ENCODE results near the gene NEURL1. TPM values are rescaled to one million over a fixed set of nuclear protein-coding genes. Genes with fewer than 3 reads are reported as not detected.

NEURL1 gene
- total and polyA plus RNA-seq, 2 donors (not counting 3 experiments of a cell fraction or from before 2014, with no cell fraction given), result 0.06 to 0.22 TPM

DNA sequence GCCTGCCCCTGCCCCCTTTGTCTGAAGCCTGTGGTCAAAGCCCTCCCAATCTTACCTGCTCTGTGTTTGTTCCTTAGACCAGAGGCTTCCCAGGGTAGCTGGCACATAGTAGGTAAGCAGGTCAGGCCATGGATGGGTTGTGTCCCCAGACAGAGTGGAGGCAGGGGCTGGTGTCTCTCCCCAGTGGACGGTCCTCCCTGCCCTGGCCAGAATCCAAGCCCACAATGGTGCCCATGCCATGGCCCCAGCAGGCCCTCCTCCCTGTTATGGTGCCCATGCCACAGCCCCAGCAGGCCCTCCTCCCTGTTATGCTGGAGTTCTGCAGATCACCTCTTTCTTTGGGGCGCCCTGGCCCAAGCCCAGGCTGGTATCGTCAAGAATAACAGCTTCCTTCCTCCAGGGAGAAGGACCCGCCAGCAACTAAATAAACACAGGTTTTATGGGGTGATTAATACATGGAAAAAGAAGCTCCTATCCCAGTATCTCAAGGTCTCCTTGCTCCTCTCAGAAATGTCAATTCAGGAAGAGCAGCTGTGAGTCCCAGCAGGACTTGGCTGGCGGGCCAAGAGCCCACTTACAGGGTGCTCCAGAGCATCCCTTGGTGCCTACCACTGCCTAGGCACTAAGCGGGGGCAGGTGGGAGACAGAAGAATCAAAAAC lies 82.0 kb downstream of the NEURL1 start:
- Histone ChIP-seq H3K4me3 (replicated peaks in 1 of 3; ENCODE audit: insufficient read depth in 1 of 3, low read depth in 1 of 3, low read length in 3 of 3) (no peak overlapping the region), H3K79me2 (ENCODE audit: control insufficient read depth, insufficient read depth, low read length) (no peaks in the 10 kb centered on the region), H3K4me2 (ENCODE audit: insufficient read depth, low read length) (no peak overlapping the region), H3K27ac (ENCODE audit: insufficient read depth, low read depth, low read length) (no peak overlapping the region), H3K36me3 (ENCODE audit: control insufficient read depth in 2 of 2, extremely low read depth in 1 of 2, insufficient read depth in 2 of 2, low read length in 2 of 2) (no peaks in the 10 kb centered on the region), H3K4me1 (ENCODE audit: control insufficient read depth, extremely low read depth, insufficient read depth, low read length) (no peaks in the 10 kb centered on the region), H4K20me1 (replicated peaks; ENCODE audit: control insufficient read depth, extremely low read depth, insufficient read depth, low read length) (no peaks in the 10 kb centered on the region), H3K9me3 (replicated peaks; ENCODE audit: control insufficient read depth, insufficient read depth, low read length) (no peaks in the 10 kb centered on the region), H3K9me1 (replicated peaks; ENCODE audit: control insufficient read depth, extremely low read depth, insufficient read depth, low read length) (no peaks in the 10 kb centered on the region), H3K27me3 (ENCODE audit: control insufficient read depth in 2 of 2, insufficient read depth in 2 of 2, low read length in 2 of 2) (peaks cover 15% of the 10 kb centered on the region in 2 experiments), H2AFZ (ENCODE audit: low read depth, low read length) (no peak overlapping the region), H3K9ac (replicated peaks; ENCODE audit: extremely low read depth, insufficient read depth, low read length) (no peak overlapping the region)
- BruUV-seq (replicated peaks), result no TSS peak
- dilution Hi-C loops (cut with MboI; ENCODE audit: extremely low pct_ligation_motif_present, low sequenced_read_pairs), result no loop called here
- no peak for FAIRE-seq
- intact Hi-C loops (cut with micrococcal nuclease), result no loop called here
- DNase-seq (ENCODE audit: low read depth, low spot score), result no peak
- TF ChIP-seq POLR2A (IDR thresholded peaks at IDR 0.05; ENCODE audit: low read depth, low read length), result no peak
- ChIA-PET CTCF (interaction anchor here (0.6 to 2.9 kb wide), 5 partner anchors 9 to 33 kb away, joined by 3 to 11 read pairs (median 4); no protein-coding TSS in a partner anchor), POLR2A (no interaction called here)

DNA sequence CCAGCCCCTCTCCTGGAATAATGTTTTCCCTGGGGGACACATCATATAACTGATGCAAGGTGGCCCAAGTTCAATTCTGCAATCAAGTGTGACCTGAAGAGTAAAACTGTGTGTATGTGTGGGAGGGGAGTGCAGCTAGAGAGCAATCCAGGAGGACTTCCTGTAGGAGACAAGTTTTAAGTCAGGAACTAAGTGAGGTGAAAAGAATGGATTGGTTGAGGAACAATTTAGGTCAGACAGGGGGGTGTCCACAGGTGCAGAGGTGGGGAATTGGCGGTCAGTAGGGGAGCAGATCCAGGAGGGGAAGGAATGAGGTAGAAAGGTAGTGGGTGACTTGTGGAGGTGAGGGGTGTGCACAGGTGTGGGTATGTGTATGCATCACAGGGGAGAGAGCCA lies 82.6 kb downstream of the NEURL1 start:
- Histone ChIP-seq H3K27ac (ENCODE audit: insufficient read depth, low read depth, low read length) (no peak overlapping the region), H3K4me3 (replicated peaks in 1 of 3; ENCODE audit: insufficient read depth in 1 of 3, low read depth in 1 of 3, low read length in 3 of 3) (no peak overlapping the region), H3K4me2 (ENCODE audit: insufficient read depth, low read length) (no peak overlapping the region), H4K20me1 (replicated peaks; ENCODE audit: control insufficient read depth, extremely low read depth, insufficient read depth, low read length) (no peaks in the 10 kb centered on the region), H3K9ac (replicated peaks; ENCODE audit: extremely low read depth, insufficient read depth, low read length) (no peak overlapping the region), H3K9me3 (replicated peaks; ENCODE audit: control insufficient read depth, insufficient read depth, low read length) (no peaks in the 10 kb centered on the region), H2AFZ (ENCODE audit: low read depth, low read length) (no peak overlapping the region), H3K36me3 (ENCODE audit: control insufficient read depth in 2 of 2, extremely low read depth in 1 of 2, insufficient read depth in 2 of 2, low read length in 2 of 2) (no peaks in the 10 kb centered on the region), H3K4me1 (ENCODE audit: control insufficient read depth, extremely low read depth, insufficient read depth, low read length) (no peaks in the 10 kb centered on the region), H3K27me3 (ENCODE audit: control insufficient read depth in 2 of 2, insufficient read depth in 2 of 2, low read length in 2 of 2) (peaks cover 15 to 16% of the 10 kb centered on the region in 2 experiments), H3K9me1 (replicated peaks; ENCODE audit: control insufficient read depth, extremely low read depth, insufficient read depth, low read length) (no peaks in the 10 kb centered on the region), H3K79me2 (ENCODE audit: control insufficient read depth, insufficient read depth, low read length) (no peaks in the 10 kb centered on the region)
- FAIRE-seq, result no peak
- BruUV-seq (replicated peaks), result no TSS peak
- no peak for DNase-seq (ENCODE audit: low read depth, low spot score)
- CTCF ChIA-PET, result interaction anchor here (0.6 to 2.9 kb wide), 5 partner anchors 10 to 33 kb away, joined by 3 to 11 read pairs (median 4); no protein-coding TSS in a partner anchor
- intact Hi-C loops (cut with micrococcal nuclease), result no loop called here
- POLR2A ChIA-PET, result no interaction called here
- dilution Hi-C loops (cut with MboI; ENCODE audit: extremely low pct_ligation_motif_present, low sequenced_read_pairs), result no loop called here
- TF ChIP-seq, protein P1, sequence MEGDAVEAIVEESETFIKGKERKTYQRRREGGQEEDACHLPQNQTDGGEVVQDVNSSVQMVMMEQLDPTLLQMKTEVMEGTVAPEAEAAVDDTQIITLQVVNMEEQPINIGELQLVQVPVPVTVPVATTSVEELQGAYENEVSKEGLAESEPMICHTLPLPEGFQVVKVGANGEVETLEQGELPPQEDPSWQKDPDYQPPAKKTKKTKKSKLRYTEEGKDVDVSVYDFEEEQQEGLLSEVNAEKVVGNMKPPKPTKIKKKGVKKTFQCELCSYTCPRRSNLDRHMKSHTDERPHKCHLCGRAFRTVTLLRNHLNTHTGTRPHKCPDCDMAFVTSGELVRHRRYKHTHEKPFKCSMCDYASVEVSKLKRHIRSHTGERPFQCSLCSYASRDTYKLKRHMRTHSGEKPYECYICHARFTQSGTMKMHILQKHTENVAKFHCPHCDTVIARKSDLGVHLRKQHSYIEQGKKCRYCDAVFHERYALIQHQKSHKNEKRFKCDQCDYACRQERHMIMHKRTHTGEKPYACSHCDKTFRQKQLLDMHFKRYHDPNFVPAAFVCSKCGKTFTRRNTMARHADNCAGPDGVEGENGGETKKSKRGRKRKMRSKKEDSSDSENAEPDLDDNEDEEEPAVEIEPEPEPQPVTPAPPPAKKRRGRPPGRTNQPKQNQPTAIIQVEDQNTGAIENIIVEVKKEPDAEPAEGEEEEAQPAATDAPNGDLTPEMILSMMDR (IDR thresholded peaks at IDR 0.05; ENCODE audit: extremely low read depth in 1 of 2, insufficient read depth in 1 of 2, low read depth in 1 of 2, low read length in 2 of 2), result no peak
- TF ChIP-seq GATA2 (IDR thresholded peaks at IDR 0.05; ENCODE audit: insufficient read depth, insufficient read length, low read depth, low read length), result no peak

All from endothelial cell of umbilical vein (primary cell).